Chondrocyte (in vitro differentiated cells): Measurements from ENCODE around the gene COL6A1. TPM values are rescaled to one million over a fixed set of nuclear protein-coding genes. Genes with fewer than 3 reads are reported as not detected.
"Not testable (repeated sequence)": the region's sequence is repeated elsewhere in the genome, so short reads cannot be mapped to it uniquely, and the experiment has no call there.

Experiments
- DNase-seq: peaks from one replicate; pipeline ENCODE4 v3.0.0; 2021; ENCODE audit warnings: mixed read lengths, low spot score
- H3K27ac Mint-ChIP-seq: one replicate; pipeline ENCODE4 v1.8.0; 2021; ENCODE audit warnings: mild to moderate bottlenecking, moderate library complexity, mixed read lengths; ENCODE audit not compliant: unreplicated experiment
- H3K27me3 Mint-ChIP-seq: 2 replicates; pipeline ENCODE4 v1.8.0; 2021; ENCODE audit warnings: low read depth, mixed read lengths
- H3K36me3 Mint-ChIP-seq: 2 replicates; pipeline ENCODE4 v1.8.0; 2021; ENCODE audit warnings: low read depth, mixed read lengths
- H3K4me1 Mint-ChIP-seq: 2 replicates; pipeline ENCODE4 v1.8.0; 2021; ENCODE audit warnings: low read depth, mild to moderate bottlenecking, mixed read lengths
- H3K4me3 Mint-ChIP-seq: one replicate; pipeline ENCODE4 v1.8.0; 2021; ENCODE audit warnings: mild to moderate bottlenecking, moderate library complexity, mixed read lengths; ENCODE audit not compliant: unreplicated experiment
- H3K9me3 Mint-ChIP-seq: 2 replicates; pipeline ENCODE4 v1.8.0; 2021; ENCODE audit warnings: low read depth, mixed read lengths
- CTCF ChIP-seq: fragments of 200-600 bp; sonication (generic); IDR thresholded peaks from 2 replicates; pipeline ENCODE4 v1.5.0; 2021; ENCODE audit warnings: antibody characterized with exemption, mild to moderate bottlenecking, moderate library complexity
- total RNA-seq: library from RNA; stranded (reverse); gene quantifications from 3 replicates; pipeline ENCODE4 v1.2.1, GENCODE V29; 2021

The COL6A1 gene
- total RNA-seq, 1 donor from 2014 or later, result 1,052 TPM

- Mint-ChIP-seq H3K27ac (peak overlapping the region; percentile 71), H3K4me1 (peaks cover 48% of the 10 kb centered on the region), H3K36me3 (no peaks in the 10 kb centered on the region), H3K9me3 (no peaks in the 10 kb centered on the region), H3K27me3 (no peaks in the 10 kb centered on the region), H3K4me3 (peak overlapping the region; percentile 66)
- DNase-seq, result no peak
- no peak for TF ChIP-seq CTCF
These were observed 8.7 kb upstream of the COL6A1 start for GRCh38 chr21:45972716-45973474.

- Mint-ChIP-seq H3K9me3 (no peaks in the 10 kb centered on the region), H3K4me1 (peaks cover 53% of the 10 kb centered on the region), H3K4me3 (peak overlapping the region; percentile 66), H3K27me3 (no peaks in the 10 kb centered on the region), H3K27ac (peak overlapping the region; percentile 96), H3K36me3 (no peaks in the 10 kb centered on the region)
- peak; percentile 93 for DNase-seq
- TF ChIP-seq CTCF, result peak; percentile 89
These were observed 8.0 kb upstream of the COL6A1 start for GRCh38 chr21:45973475-45974072.

- Mint-ChIP-seq H3K4me1 (peaks cover 59% of the 10 kb centered on the region), H3K36me3 (no peaks in the 10 kb centered on the region), H3K27ac (peak overlapping the region; percentile 96), H3K9me3 (no peaks in the 10 kb centered on the region), H3K27me3 (no peaks in the 10 kb centered on the region), H3K4me3 (peak overlapping the region; percentile 66)
- TF ChIP-seq CTCF, result no peak
- peak; percentile 94 for DNase-seq
These were observed 7.2 kb upstream of the COL6A1 start for GRCh38 chr21:45974073-45975019.

- Mint-ChIP-seq H3K27me3 (no peaks in the 10 kb centered on the region), H3K9me3 (no peaks in the 10 kb centered on the region), H3K4me1 (peaks cover 62% of the 10 kb centered on the region), H3K4me3 (no peak overlapping the region), H3K36me3 (no peaks in the 10 kb centered on the region), H3K27ac (peak overlapping the region; percentile 96)
- TF ChIP-seq CTCF, result no peak
- DNase-seq, result no peak
These were observed 6.4 kb upstream of the COL6A1 start for GRCh38 chr21:45975020-45975666.

- Mint-ChIP-seq H3K27ac (peak overlapping the region; percentile 96), H3K4me1 (peaks cover 59% of the 10 kb centered on the region)
- not testable (repeated sequence) for H3K27me3 Mint-ChIP-seq, H3K4me3 Mint-ChIP-seq, H3K9me3 Mint-ChIP-seq, DNase-seq, H3K36me3 Mint-ChIP-seq
These were observed 5.7 kb upstream of the COL6A1 start for GRCh38 chr21:45975667-45976409.
